ENCODE data around the gene RGS6. TPM values are rescaled to one million over a fixed set of nuclear protein-coding genes. Genes with fewer than 3 reads are reported as not detected.

RGS6 gene
- total RNA-seq, 1 donor from 2014 or later, result 5.1 TPM

- Mint-ChIP-seq H3K36me3 (ENCODE audit: insufficient read depth) (no peaks in the 10 kb centered on the region), H3K4me1 (ENCODE audit: low read depth) (no peaks in the 10 kb centered on the region), H3K27me3 (peaks cover 39% of the 10 kb centered on the region), H3K4me3 (ENCODE audit: low read depth) (no peak overlapping the region), H3K27ac (no peak overlapping the region), H3K9me3 (ENCODE audit: low read depth) (peaks cover 3% of the 10 kb centered on the region)
- DNase-seq (ENCODE audit: low spot score, unreplicated experiment), result no peak
- TF ChIP-seq CTCF (IDR thresholded peaks at IDR 0.05; ENCODE audit: unreplicated experiment), result no peak
Measured at GRCh38 chr14:72574715-72575114, 642.5 kb downstream of the RGS6 start.

- H3K27ac Mint-ChIP-seq, result no peak overlapping the region
- no peaks in the 10 kb centered on the region for H3K4me1 Mint-ChIP-seq (ENCODE audit: low read depth)
- H3K9me3 Mint-ChIP-seq (ENCODE audit: low read depth), result peaks cover 2% of the 10 kb centered on the region
- no peaks in the 10 kb centered on the region for H3K36me3 Mint-ChIP-seq (ENCODE audit: insufficient read depth)
- H3K4me3 Mint-ChIP-seq (ENCODE audit: low read depth), result no peak overlapping the region
- no peak for TF ChIP-seq CTCF (IDR thresholded peaks at IDR 0.05; ENCODE audit: unreplicated experiment)
- DNase-seq (ENCODE audit: low spot score, unreplicated experiment), result no peak
- peaks cover 41% of the 10 kb centered on the region for H3K27me3 Mint-ChIP-seq
Measured at GRCh38 chr14:72576258-72576657, 644.0 kb downstream of the RGS6 start.

- H3K27me3 Mint-ChIP-seq, result peaks cover 43% of the 10 kb centered on the region
- DNase-seq (ENCODE audit: low spot score, unreplicated experiment), result no peak
- H3K4me3 Mint-ChIP-seq (ENCODE audit: low read depth), result no peak overlapping the region
- no peak overlapping the region for H3K27ac Mint-ChIP-seq
- no peak for TF ChIP-seq CTCF (IDR thresholded peaks at IDR 0.05; ENCODE audit: unreplicated experiment)
- no peaks in the 10 kb centered on the region for H3K4me1 Mint-ChIP-seq (ENCODE audit: low read depth)
- H3K9me3 Mint-ChIP-seq (ENCODE audit: low read depth), result no peaks in the 10 kb centered on the region
- H3K36me3 Mint-ChIP-seq (ENCODE audit: insufficient read depth), result no peaks in the 10 kb centered on the region
Measured at GRCh38 chr14:72577521-72577920, 645.3 kb downstream of the RGS6 start.

- TF ChIP-seq CTCF (IDR thresholded peaks at IDR 0.05; ENCODE audit: unreplicated experiment), result no peak
- H3K36me3 Mint-ChIP-seq (ENCODE audit: insufficient read depth), result no peaks in the 10 kb centered on the region
- no peak overlapping the region for H3K4me3 Mint-ChIP-seq (ENCODE audit: low read depth)
- H3K27me3 Mint-ChIP-seq, result peaks cover 38% of the 10 kb centered on the region
- H3K27ac Mint-ChIP-seq, result no peak overlapping the region
- H3K4me1 Mint-ChIP-seq (ENCODE audit: low read depth), result no peaks in the 10 kb centered on the region
- no peak for DNase-seq (ENCODE audit: low spot score, unreplicated experiment)
- H3K9me3 Mint-ChIP-seq (ENCODE audit: low read depth), result no peaks in the 10 kb centered on the region
Measured at GRCh38 chr14:72578514-72578913, 646.3 kb downstream of the RGS6 start.

GRCh38 chr14:72582582-72582981 lies 650.4 kb downstream of the RGS6 start:
- peaks cover 30% of the 10 kb centered on the region for H3K27me3 Mint-ChIP-seq
- TF ChIP-seq CTCF (IDR thresholded peaks at IDR 0.05; ENCODE audit: unreplicated experiment), result no peak
- H3K4me3 Mint-ChIP-seq (ENCODE audit: low read depth), result no peak overlapping the region
- no peaks in the 10 kb centered on the region for H3K4me1 Mint-ChIP-seq (ENCODE audit: low read depth)
- no peaks in the 10 kb centered on the region for H3K9me3 Mint-ChIP-seq (ENCODE audit: low read depth)
- no peak for DNase-seq (ENCODE audit: low spot score, unreplicated experiment)
- no peak overlapping the region for H3K27ac Mint-ChIP-seq
- no peaks in the 10 kb centered on the region for H3K36me3 Mint-ChIP-seq (ENCODE audit: insufficient read depth)

Data from progenitor cell of endocrine pancreas (in vitro differentiated cells).